GM20000 (cell line): ENCODE data around the gene CCNY.

Experiments
- DNase-seq: peaks from one replicate; pipeline ENCODE4 v3.0.0; 2012; ENCODE audit warnings: low spot score
- TF ChIP-seq, protein P1 (sequence below): IDR thresholded peaks from 2 replicates; pipeline ENCODE4 v1.5.1; 2012; ENCODE audit warnings: mild to moderate bottlenecking, control low read depth; ENCODE audit errors: extremely low read depth, missing control alignments

The CCNY gene

DNA sequence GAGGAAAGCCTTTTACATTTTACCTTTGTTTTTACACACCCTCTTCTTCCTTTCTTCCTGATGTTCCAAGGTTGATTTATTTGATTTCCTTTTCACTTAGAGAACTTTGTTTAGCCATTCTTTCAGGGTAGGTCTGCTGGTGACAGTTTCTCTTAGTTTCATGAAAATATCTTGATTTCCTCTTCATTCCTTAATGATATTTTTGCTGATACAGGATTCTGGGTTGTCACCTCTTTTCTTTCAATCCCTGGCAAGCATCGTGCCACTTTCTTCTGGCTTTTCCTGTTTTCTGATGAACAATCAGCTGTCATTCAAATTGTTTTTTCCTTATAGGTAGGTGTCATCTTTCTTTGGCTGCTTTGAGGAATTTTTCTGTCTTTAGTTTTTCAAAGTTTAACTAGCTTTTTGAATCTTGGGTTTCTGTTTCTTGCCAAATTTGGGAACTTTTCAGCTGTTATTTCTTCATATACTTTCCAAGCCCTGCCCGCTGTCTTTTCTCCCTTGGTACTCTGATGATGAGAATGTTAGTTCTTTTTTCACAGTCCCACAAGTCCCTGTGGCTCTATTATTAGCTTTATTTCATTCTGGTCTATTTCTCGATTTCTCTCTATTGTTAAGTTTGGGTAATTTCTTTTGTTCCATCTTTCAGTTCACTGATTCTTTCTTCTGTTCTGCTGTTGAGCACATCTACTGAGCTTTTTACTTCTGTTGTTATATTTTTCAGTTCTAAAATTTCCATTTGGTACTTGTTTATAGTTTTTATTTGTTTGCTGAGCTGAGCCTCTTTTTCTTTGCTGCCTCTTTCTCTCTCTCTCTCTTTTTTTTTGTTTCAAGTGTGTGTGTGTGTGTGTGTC, 102.6 kb downstream of the CCNY start:
- TF ChIP-seq, protein P1, sequence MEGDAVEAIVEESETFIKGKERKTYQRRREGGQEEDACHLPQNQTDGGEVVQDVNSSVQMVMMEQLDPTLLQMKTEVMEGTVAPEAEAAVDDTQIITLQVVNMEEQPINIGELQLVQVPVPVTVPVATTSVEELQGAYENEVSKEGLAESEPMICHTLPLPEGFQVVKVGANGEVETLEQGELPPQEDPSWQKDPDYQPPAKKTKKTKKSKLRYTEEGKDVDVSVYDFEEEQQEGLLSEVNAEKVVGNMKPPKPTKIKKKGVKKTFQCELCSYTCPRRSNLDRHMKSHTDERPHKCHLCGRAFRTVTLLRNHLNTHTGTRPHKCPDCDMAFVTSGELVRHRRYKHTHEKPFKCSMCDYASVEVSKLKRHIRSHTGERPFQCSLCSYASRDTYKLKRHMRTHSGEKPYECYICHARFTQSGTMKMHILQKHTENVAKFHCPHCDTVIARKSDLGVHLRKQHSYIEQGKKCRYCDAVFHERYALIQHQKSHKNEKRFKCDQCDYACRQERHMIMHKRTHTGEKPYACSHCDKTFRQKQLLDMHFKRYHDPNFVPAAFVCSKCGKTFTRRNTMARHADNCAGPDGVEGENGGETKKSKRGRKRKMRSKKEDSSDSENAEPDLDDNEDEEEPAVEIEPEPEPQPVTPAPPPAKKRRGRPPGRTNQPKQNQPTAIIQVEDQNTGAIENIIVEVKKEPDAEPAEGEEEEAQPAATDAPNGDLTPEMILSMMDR: no peak
- DNase-seq: no peak

DNA sequence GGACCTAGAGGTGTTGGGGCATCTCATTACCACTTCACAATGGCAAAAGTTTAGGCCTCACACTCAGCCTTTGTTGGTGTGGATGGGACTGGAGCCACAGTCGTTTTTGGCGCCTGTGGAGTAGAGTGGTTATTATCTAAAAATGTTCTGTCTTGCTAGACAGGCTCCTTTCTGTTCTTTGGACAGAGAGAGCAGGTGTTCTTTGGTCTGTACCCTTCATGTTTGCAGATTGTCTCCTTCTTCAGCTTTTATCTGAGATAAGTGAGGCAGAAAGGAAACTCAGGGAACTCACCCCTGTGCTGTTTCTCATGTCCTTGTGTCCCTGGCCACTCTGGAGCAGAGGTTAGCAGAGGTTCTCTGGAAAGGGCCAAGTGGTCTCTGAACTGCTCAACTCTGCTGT, 103.7 kb downstream of the CCNY start:
- TF ChIP-seq, protein P1: no peak
- no peak for DNase-seq

DNA sequence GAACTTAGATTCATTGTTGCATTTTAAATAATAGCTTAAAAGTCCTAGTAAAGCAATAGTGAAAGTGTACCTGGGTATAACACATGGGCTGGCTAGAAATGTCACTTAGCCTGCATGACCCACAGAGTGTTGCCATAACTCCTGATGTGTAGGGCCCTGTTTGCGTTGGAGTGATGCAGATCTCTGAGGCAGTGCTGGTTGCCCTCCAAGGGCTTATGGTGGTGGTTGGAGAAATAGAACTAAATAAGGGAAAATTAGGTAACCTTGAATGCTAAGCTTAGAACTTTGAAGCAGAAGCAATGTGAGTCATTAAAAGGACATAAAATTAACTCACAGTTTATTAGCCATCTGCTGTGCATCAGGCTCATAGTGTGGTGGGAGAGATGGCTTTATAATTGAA, 105.7 kb downstream of the CCNY start:
- DNase-seq: no peak
- TF ChIP-seq, protein P1: no peak

DNA sequence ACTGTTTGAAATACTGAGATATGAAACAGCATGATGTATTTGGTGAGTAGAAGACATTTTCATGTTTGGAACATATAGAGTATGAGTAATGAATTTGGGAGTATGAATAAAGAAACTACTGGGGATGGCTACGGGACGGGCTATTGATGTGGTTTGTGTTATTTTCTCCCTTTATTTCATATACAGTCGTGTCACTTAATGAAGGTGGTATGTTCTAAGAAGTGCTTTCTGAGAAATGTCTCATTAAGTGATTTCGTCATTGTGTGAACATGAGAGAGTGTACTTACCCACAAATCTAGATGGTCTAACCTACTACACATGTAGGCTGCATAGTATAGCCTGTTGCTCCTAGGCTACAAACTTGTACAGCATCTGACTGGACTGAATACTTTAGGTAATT, 106.3 kb downstream of the CCNY start:
- DNase-seq: no peak
- TF ChIP-seq, protein P1: no peak

DNA sequence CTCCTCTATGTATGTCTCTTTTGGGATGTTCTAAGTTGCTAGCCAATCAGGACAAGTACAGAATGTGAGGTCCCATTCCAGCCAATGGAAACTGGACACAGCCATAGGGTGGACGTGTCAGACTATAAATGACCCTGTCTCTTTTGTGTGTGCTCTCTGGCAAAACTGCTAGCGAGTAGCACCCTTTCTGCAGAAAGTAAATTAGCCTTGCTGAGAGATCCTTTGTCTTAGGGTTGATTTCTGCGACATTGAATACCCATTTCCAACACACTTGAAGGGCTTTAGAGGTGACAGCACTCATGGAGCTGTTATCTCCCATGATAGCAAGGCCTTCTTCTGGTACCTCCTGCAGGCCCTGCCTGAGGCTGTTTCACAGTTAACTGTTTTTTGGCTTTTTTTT, 107.5 kb downstream of the CCNY start:
- DNase-seq: no peak
- TF ChIP-seq, protein P1: no peak

DNA sequence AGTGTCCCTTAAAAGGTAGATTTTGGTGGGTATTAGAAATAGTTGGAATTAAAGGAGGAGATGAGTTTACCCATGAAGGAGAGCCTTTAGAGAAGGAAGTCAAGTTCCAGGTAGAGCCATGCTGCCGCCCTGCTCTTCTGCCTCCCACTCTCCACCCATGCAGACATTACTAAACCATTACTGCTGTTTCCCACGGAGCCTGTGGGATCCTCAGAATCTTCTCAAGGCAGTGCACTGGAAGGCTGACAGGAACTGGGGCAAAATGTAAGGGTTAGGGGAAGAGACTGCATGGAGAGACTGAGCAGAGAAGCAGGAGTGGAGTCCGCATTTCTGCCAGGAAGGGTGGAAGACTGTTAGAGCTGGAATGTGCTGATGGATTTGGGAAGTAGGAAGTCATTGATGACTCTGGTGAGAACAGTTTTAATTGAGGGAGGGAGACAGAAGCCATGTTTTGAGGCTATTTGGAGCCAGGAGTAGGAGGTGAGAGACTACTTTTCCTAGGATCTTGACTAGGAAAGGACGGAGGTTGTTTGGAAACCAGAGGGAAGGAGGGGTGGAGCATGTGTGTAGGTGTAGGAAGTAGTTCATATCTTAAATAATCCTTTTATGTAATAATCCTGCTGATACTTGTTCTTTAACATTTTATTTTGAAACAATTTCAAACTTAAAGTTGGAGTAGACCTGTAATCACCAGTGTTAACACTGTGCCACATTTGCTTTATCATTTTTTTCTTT, 109.0 kb downstream of the CCNY start:
- TF ChIP-seq, protein P1: no peak
- no peak for DNase-seq

DNA sequence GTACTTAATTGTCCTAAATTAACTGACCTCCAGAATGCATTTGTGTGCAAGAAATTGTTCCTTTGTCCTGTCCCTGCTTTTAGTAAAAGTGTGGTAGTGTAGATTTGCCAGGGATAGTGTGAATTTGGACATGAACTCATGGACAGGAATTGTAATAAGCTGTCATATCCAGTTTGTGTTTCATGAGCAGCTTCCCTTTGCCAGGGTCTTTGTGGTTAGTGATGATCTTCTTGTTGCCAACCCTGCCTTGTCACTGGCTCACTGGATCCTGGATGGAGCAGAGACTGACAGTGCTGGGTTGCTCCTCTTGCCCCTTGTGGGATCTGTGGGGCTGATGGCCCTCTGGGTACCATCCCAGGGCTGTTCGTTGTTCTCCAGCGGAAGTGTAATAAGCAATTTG, 110.1 kb downstream of the CCNY start:
- no peak for DNase-seq
- TF ChIP-seq, protein P1: no peak
